IMR-90 (cell line): ENCODE data around the gene CD9. TPM values are rescaled to one million over a fixed set of nuclear protein-coding genes. Genes with fewer than 3 reads are reported as not detected.

ENCODE experiments used
- ATAC-seq: fragments of 200-7000 bp; cut with Tn5 transposase; 2 replicates; pipeline ENCODE4 v1.9.1; 2020; ENCODE audit warnings: low read depth, mild to moderate bottlenecking, moderate library complexity
- BruUV-seq: library from RNA; stranded (reverse); fragments of 400-500 nt; replicated peaks from 2 replicates; lab custom pipeline; 2021; lab: Mats Ljungman, UMichigan
- CTCF ChIA-PET: fragments of 300-600 bp; formaldehyde crosslinking; extraction: SDS; loops from one replicate; lab custom pipeline; 2021; ENCODE audit warnings: antibody characterized with exemption; lab: Yijun Ruan, JAX
- POLR2A ChIA-PET: fragments of 300-600 bp; sonication (Branson Sonifier 250); formaldehyde crosslinking; loops from one replicate; lab custom pipeline; 2022; ENCODE audit warnings: antibody characterized with exemption; ENCODE audit not compliant: unreplicated experiment; lab: Charles Lee
- DNase-seq: peaks from one replicate; pipeline ENCODE4 v3.0.0; 2013
- H2AFZ ChIP-seq: replicated peaks from 2 replicates; pipeline ENCODE3; 2013; ENCODE audit warnings: low read length, mild to moderate bottlenecking; ENCODE audit not compliant: poor library complexity
- H2AK5ac ChIP-seq: 2 replicates; pipeline ENCODE4 v1.6.1; 2013; ENCODE audit warnings: low read depth, low read length, inconsistent platforms
- H2AK9ac ChIP-seq: replicated peaks from 2 replicates; pipeline ENCODE3; 2013; ENCODE audit warnings: mild to moderate bottlenecking, low read depth, low read length, moderate library complexity; ENCODE audit not compliant: poor library complexity
- H2BK120ac ChIP-seq: 2 replicates; pipeline ENCODE4 v1.6.1; 2013; ENCODE audit warnings: low read depth, low read length, inconsistent platforms
- H2BK15ac ChIP-seq: 3 replicates; pipeline ENCODE4 v1.6.1; 2013; ENCODE audit warnings: low read depth, low read length, inconsistent platforms
- H2BK20ac ChIP-seq: 2 replicates; pipeline ENCODE4 v1.6.1; 2013; ENCODE audit warnings: low read depth, mild to moderate bottlenecking, inconsistent platforms, low read length, moderate library complexity
- H2BK5ac ChIP-seq: 2 replicates; pipeline ENCODE4 v1.6.1; 2013; ENCODE audit warnings: mild to moderate bottlenecking, low read depth, low read length, inconsistent platforms; ENCODE audit not compliant: poor library complexity, severe bottlenecking
- H3K14ac ChIP-seq: replicated peaks from 2 replicates; pipeline ENCODE4 v1.6.1; 2013; ENCODE audit warnings: low read depth, low read length, inconsistent platforms
- H3K18ac ChIP-seq: 2 replicates; pipeline ENCODE4 v1.6.1; 2013; ENCODE audit warnings: low read depth, low read length, control low read depth
- H3K23ac ChIP-seq: 2 replicates; pipeline ENCODE4 v1.6.1; 2013; ENCODE audit warnings: low read depth, low read length, inconsistent platforms
- H3K27ac ChIP-seq: 2 replicates; pipeline ENCODE4 v1.5.1; 2013; ENCODE audit warnings: mild to moderate bottlenecking, control low read depth, low read length; ENCODE audit not compliant: insufficient read depth
- H3K27me3 ChIP-seq: 2 replicates; pipeline ENCODE4 v1.6.1; 2013; ENCODE audit warnings: low read length; ENCODE audit not compliant: control insufficient read depth, insufficient read depth
- H3K36me3 ChIP-seq: 2 replicates; pipeline ENCODE4 v1.6.1; 2013; ENCODE audit warnings: low read length, mixed read lengths; ENCODE audit not compliant: control insufficient read depth, insufficient read depth
- H3K4ac ChIP-seq: 2 replicates; pipeline ENCODE4 v1.6.1; 2013; ENCODE audit warnings: low read depth, low read length, inconsistent platforms
- H3K4me1 ChIP-seq: 2 replicates; pipeline ENCODE4 v1.6.1; 2013; ENCODE audit warnings: low read length, mixed read lengths; ENCODE audit not compliant: control insufficient read depth, insufficient read depth
- H3K4me2 ChIP-seq: 2 replicates; pipeline ENCODE4 v1.6.1; 2013; ENCODE audit warnings: low read depth, mild to moderate bottlenecking, control low read depth, low read length, moderate library complexity
- H3K4me3 ChIP-seq: 2 replicates; pipeline ENCODE4 v1.5.1; 2013; ENCODE audit warnings: low read depth, mild to moderate bottlenecking, control low read depth, low read length, moderate library complexity; ENCODE audit not compliant: insufficient read depth
- H3K56ac ChIP-seq: 2 replicates; pipeline ENCODE4 v1.6.1; 2013; ENCODE audit warnings: low read length, inconsistent platforms; ENCODE audit not compliant: insufficient read depth; ENCODE audit errors: extremely low read depth
- H3K79me1 ChIP-seq, 2 experiments: 2 replicates each; pipeline ENCODE4 v1.6.1; 2013; ENCODE audit warnings: low read length in 2 of 2, inconsistent platforms in 1 of 2, low read depth in 1 of 2
- H3K9ac ChIP-seq: 2 replicates; pipeline ENCODE4 v1.6.1; 2013; ENCODE audit warnings: low read depth, low read length, control low read depth
- H3K9me1 ChIP-seq: 2 replicates; pipeline ENCODE4 v1.6.1; 2013; ENCODE audit warnings: low read length, inconsistent platforms; ENCODE audit not compliant: insufficient read depth
- H3K9me3 ChIP-seq: 2 replicates; pipeline ENCODE4 v1.6.1; 2013; ENCODE audit warnings: low read length; ENCODE audit not compliant: control insufficient read depth, insufficient read depth
- H4K20me1 ChIP-seq: 2 replicates; pipeline ENCODE4 v1.6.1; 2013; ENCODE audit warnings: low read length, inconsistent platforms; ENCODE audit not compliant: insufficient read depth
- H4K5ac ChIP-seq: 2 replicates; pipeline ENCODE4 v1.6.1; 2013; ENCODE audit warnings: mild to moderate bottlenecking, low read depth, low read length, control low read depth
- H4K8ac ChIP-seq, 2 experiments: 2 replicates each; pipeline ENCODE4 v1.6.1; 2013; ENCODE audit warnings: low read depth in 2 of 2, low read length in 2 of 2, control low read depth in 1 of 2, inconsistent platforms in 1 of 2
- H4K91ac ChIP-seq: 2 replicates; pipeline ENCODE4 v1.6.1; 2013; ENCODE audit warnings: low read depth, low read length, inconsistent platforms; ENCODE audit not compliant: insufficient read depth
- CEBPB ChIP-seq: IDR thresholded peaks from 2 replicates; pipeline ENCODE4 v1.6.1; 2012; ENCODE audit warnings: low read depth, low read length, improper control_type of control experiment
- CTCF ChIP-seq: conservative IDR thresholded peaks from 2 replicates; pipeline ENCODE4 v1.5.1; 2012; ENCODE audit warnings: mild to moderate bottlenecking, low read depth, low read length, improper control_type of control experiment
- MAZ ChIP-seq: IDR thresholded peaks from 2 replicates; pipeline ENCODE4 v1.6.1; 2012; ENCODE audit warnings: low read depth, mild to moderate bottlenecking, low read length, improper control_type of control experiment, moderate library complexity, borderline replicate concordance
- MXI1 ChIP-seq: IDR thresholded peaks from 2 replicates; pipeline ENCODE4 v1.6.1; 2012; ENCODE audit warnings: low read depth, mild to moderate bottlenecking, low read length, moderate library complexity, borderline replicate concordance
- RAD21 ChIP-seq: IDR thresholded peaks from 2 replicates; pipeline ENCODE4 v1.6.1; 2012; ENCODE audit warnings: low read length, improper control_type of control experiment
- RFX5 ChIP-seq: IDR thresholded peaks from 2 replicates; pipeline ENCODE4 v1.8.0; 2012; ENCODE audit warnings: low read depth, mild to moderate bottlenecking, low read length, moderate library complexity
- USF2 ChIP-seq: fragments of 150-350 bp; IDR thresholded peaks from 2 replicates; pipeline ENCODE4 v1.6.1; 2017; ENCODE audit warnings: mild to moderate bottlenecking, antibody characterized with exemption, low read length, low read depth
- WGBS, 2 experiments: methylation state at CpG; one replicate each; pipeline versions ENCODE4 v1.1.5 to v1.1.7; 2013; ENCODE audit warnings: missing lambda C conversion rate in 2 of 2; ENCODE audit not compliant: insufficient read length in 1 of 2; ENCODE audit errors: extremely low coverage in 2 of 2; 5-methylcytosine and 5-hydroxymethylcytosine counted together
- dilution Hi-C: fragments of 300-500 bp; cut with HindIII; formaldehyde crosslinking; loops from one replicate; pipeline ENCODE4 v1.14.3; 2018; ENCODE audit warnings: low sequenced_read_pairs; ENCODE audit not compliant: unreplicated experiment
- in situ Hi-C: fragments of 300-500 bp; cut with MboI; formaldehyde crosslinking; loops from 3 replicates; pipeline ENCODE4 v1.14.3; 2019; ENCODE audit warnings: low sequenced_read_pairs, inconsistent platforms, mixed read lengths
- intact Hi-C: fragments of 100-400 bp; cut with micrococcal nuclease; formaldehyde crosslinking; loops from 2 replicates; pipeline ENCODE4 v1.10.0; 2022
- polyA plus RNA-seq, 3 experiments: library from polyadenylated mRNA; depleted of rRNA; stranded (reverse); fragments of >200 nt; gene quantifications; 2 replicates each; pipeline ENCODE4 v1.2.3, GENCODE V29; 2012; ENCODE audit warnings: low replicate concordance in 1 of 3
- total RNA-seq: library from RNA; depleted of rRNA; stranded (reverse); fragments of >200 nt; gene quantifications from 2 replicates; pipeline ENCODE4 v1.2.3, GENCODE V29; 2012

Gene CD9
- total and polyA plus RNA-seq, 2 of the 4 experiments (the other 2 are of a cell fraction) = 48.8 to 70.9 TPM

- Histone ChIP-seq H3K9ac (no peak overlapping the region), H2AK5ac (no peak overlapping the region), H3K23ac (no peak overlapping the region), H3K4me3 (no peak overlapping the region), H4K5ac (no peak overlapping the region), H3K27me3 (no peaks in the 10 kb centered on the region), H2BK15ac (no peak overlapping the region), H2BK20ac (no peak overlapping the region), H4K91ac (no peak overlapping the region), H3K56ac (no peak overlapping the region), H2BK120ac (no peak overlapping the region), H3K27ac (no peak overlapping the region), H3K36me3 (peaks cover 5% of the 10 kb centered on the region; the same call in 1 of the 2 replicates), H2AK9ac (no peak overlapping the region), H3K79me1 (no peaks in the 10 kb centered on the region), H3K18ac (no peak overlapping the region), H3K14ac (no peak overlapping the region), H2BK5ac (no peak overlapping the region), H3K4me2 (no peak overlapping the region), H3K9me3 (peaks cover 3% of the 10 kb centered on the region), H2AFZ (no peak overlapping the region), H3K9me1 (0 out of 2 replicates have a peak, but pooled peaks cover 3% of the 10 kb centered on the region), H3K4me1 (no peaks in the 10 kb centered on the region), H4K8ac (no peak overlapping the region), H3K4ac (no peak overlapping the region), H4K20me1 (no peaks in the 10 kb centered on the region)
- in situ Hi-C loops (no loop called here), dilution Hi-C loops (no loop called here), intact Hi-C loops (no loop called here)
- ATAC-seq = no peak
- WGBS, 2 experiments = 51% methylated on average over 2 of the region's 7 CpGs; no CpG with 5 or more reads in 1 of the 2 experiments
- BruUV-seq = no TSS peak
- no peak for DNase-seq
- TF ChIP-seq RAD21 (no peak), MAZ (no peak), MXI1 (no peak), CEBPB (no peak), CTCF (no peak), USF2 (no peak), RFX5 (no peak)
- ChIA-PET CTCF (interaction anchor here (1.0 kb wide), 1 partner anchor 140 kb away, joined by 3 read pairs; no protein-coding TSS in a partner anchor), POLR2A (no interaction called here)
These were observed 41.3 kb downstream of the CD9 start for GRCh38 chr12:6241495-6241894.
